GM12878 (cell line): ENCODE data around the gene ZC3H6. TPM values are rescaled to one million over a fixed set of nuclear protein-coding genes. Genes with fewer than 3 reads are reported as not detected.
A peak's percentile ranks its signal among the peaks of the same experiment; 100 is the strongest.

Source experiments
- BHLHE40 ChIP-seq, 2 experiments: fragments of 450-650 bp in 1 of 2; IDR thresholded peaks; 2 replicates each; pipeline ENCODE4 v1.6.1; 2011 to 2017; ENCODE audit warnings: low read depth in 2 of 2, borderline replicate concordance in 1 of 2, improper control_type of control experiment in 1 of 2, low read length in 1 of 2, mild to moderate bottlenecking in 1 of 2
- CEBPB ChIP-seq, 2 experiments: fragments of 150-350 bp in 1 of 2; IDR thresholded peaks; 2 replicates each; pipeline ENCODE4 v1.6.1; 2012 to 2014; ENCODE audit warnings: low read depth in 2 of 2, low read length in 2 of 2, borderline replicate concordance in 1 of 2, inconsistent platforms in 1 of 2
- CHD2 ChIP-seq: IDR thresholded peaks from 2 replicates; pipeline ENCODE4 v1.6.1; 2011; ENCODE audit warnings: low read depth, low read length, improper control_type of control experiment, borderline replicate concordance
- CUX1 ChIP-seq: IDR thresholded peaks from 2 replicates; pipeline ENCODE4 v1.6.1; 2012; ENCODE audit warnings: improper control_type of control experiment, low read depth, low read length; ENCODE audit not compliant: insufficient replicate concordance
- EP300 ChIP-seq, 2 experiments: fragments of 150-350 bp in 1 of 2; IDR thresholded peaks; 2 replicates each; pipeline ENCODE4 v1.6.1; 2011 to 2012; ENCODE audit warnings: low read depth in 2 of 2, low read length in 2 of 2, borderline replicate concordance in 1 of 2, improper control_type of control experiment in 1 of 2, inconsistent platforms in 1 of 2; ENCODE audit not compliant: control insufficient read depth in 1 of 2
- JUND ChIP-seq: IDR thresholded peaks from 2 replicates; pipeline ENCODE4 v1.6.1; 2012; ENCODE audit warnings: low read depth, mild to moderate bottlenecking, low read length, improper control_type of control experiment, moderate library complexity
- POLR2AphosphoS5 ChIP-seq: IDR thresholded peaks from 2 replicates; pipeline ENCODE4 v1.6.1; 2011; ENCODE audit warnings: mild to moderate bottlenecking, low read length, inconsistent platforms
- POU2F2 ChIP-seq: IDR thresholded peaks from 3 replicates; pipeline ENCODE4 v1.6.1; 2011; ENCODE audit warnings: low read depth, mild to moderate bottlenecking, low read length, borderline replicate concordance
- PRDM15 ChIP-seq: fragments of 450-650 bp; formaldehyde crosslinking; IDR thresholded peaks from 2 replicates; pipeline ENCODE4 v1.4.0; 2020; ENCODE audit warnings: mild to moderate bottlenecking, moderate library complexity
- RFX5 ChIP-seq: IDR thresholded peaks from 2 replicates; pipeline ENCODE4 v1.6.1; 2011; ENCODE audit warnings: low read depth, low read length, improper control_type of control experiment
- SMAD1 ChIP-seq: fragments of 450-650 bp; IDR thresholded peaks from 2 replicates; pipeline ENCODE4 v1.6.1; 2018; ENCODE audit warnings: mild to moderate bottlenecking, low read depth; ENCODE audit not compliant: partially characterized antibody
- TBL1XR1 ChIP-seq: IDR thresholded peaks from 2 replicates; pipeline ENCODE4 v1.6.1; 2012; ENCODE audit warnings: low read depth, low read length, improper control_type of control experiment
- YBX1 ChIP-seq: fragments of 450-650 bp; IDR thresholded peaks from 2 replicates; pipeline ENCODE4 v1.6.1; 2016; ENCODE audit warnings: antibody characterized with exemption
- polyA plus RNA-seq, 11 experiments: library from polyadenylated mRNA; depleted of rRNA in 4 of 11; unstranded in 6 of 11; stranded (reverse) in 5 of 11; fragments of >200 nt; fragmentation: Nextera tagmentation in 4 of 11; fragmentation: Illumina TruSeq in 1 of 11; extraction: Ambion mirVana in 4 of 11; extraction: Trizol in 1 of 11; gene quantifications; 1 replicate in 1 of 11; 2 replicates in 10 of 11; pipeline versions ENCODE4 v1.2.1 to v1.2.3, GENCODE V29; 2011 to 2016; ENCODE audit warnings: inconsistent platforms in 2 of 11, missing spikeins in 2 of 11, low read depth in 1 of 11
- total RNA-seq, 4 experiments: library from RNA; depleted of rRNA in 3 of 4; stranded (reverse); fragments of >200 nt in 3 of 4; fragmentation: Illumina TruSeq in 1 of 4; extraction: Trizol in 1 of 4; gene quantifications; 2 replicates each; pipeline versions ENCODE4 v1.2.1 to v1.2.3, GENCODE V29; 2013 to 2021
- TF ChIP-seq, protein P1 (sequence below): fragments of 450-650 bp; IDR thresholded peaks from 2 replicates; pipeline ENCODE4 v1.6.1; 2017; ENCODE audit warnings: borderline replicate concordance
- TF ChIP-seq, protein P2 (sequence below): fragments of 450-650 bp; IDR thresholded peaks from 2 replicates; pipeline ENCODE4 v1.6.1; 2017; ENCODE audit warnings: mild to moderate bottlenecking

The ZC3H6 gene
- total and polyA plus RNA-seq, 10 of the 15 experiments (the other 5 are each of a cell fraction or from before 2014, with no cell fraction given) = 0.53 to 4.7 (median 1.9) TPM

DNA sequence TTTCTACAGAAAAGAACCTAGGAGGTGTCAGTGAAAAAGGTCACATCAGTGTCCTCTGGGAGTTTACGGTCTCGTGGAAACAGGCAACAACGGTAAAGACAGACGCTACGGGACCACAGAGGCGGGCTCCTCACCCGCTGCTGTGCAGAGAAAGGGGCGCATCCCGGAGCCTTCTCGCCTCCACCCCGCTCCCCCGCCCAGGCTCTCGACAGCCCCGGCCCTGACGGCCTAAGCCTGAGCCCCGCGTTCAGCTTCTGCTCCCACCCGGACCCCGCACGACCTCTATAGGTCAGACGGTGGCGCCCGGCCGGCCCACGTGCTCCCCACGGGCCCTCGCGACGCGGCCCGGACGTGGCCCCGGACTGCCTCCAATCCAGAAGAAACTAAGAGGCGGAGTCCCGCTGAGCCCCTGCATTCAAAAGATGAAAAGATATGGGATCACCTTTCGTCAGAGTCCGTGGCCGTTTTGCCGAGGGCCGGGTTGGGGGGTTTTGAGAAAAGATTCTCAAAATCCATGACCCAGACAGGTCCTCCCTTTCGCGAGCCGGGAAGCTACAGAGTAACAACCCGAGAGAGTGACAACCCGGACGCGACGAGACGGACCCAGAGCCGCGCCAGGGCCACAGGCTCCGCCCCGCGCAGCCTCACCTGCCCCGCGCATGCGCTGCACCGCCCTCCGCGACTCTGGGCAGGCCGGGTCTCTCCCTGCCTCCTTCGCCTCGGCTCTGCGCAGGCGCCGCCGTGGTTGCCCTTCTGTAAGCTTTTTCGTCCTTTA, 20.7 kb upstream of the ZC3H6 start, which contains the start of gene ZC3H8 (continued):
- TF ChIP-seq, protein P1, sequence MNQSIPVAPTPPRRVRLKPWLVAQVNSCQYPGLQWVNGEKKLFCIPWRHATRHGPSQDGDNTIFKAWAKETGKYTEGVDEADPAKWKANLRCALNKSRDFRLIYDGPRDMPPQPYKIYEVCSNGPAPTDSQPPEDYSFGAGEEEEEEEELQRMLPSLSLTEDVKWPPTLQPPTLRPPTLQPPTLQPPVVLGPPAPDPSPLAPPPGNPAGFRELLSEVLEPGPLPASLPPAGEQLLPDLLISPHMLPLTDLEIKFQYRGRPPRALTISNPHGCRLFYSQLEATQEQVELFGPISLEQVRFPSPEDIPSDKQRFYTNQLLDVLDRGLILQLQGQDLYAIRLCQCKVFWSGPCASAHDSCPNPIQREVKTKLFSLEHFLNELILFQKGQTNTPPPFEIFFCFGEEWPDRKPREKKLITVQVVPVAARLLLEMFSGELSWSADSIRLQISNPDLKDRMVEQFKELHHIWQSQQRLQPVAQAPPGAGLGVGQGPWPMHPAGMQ = no peak
- peak; percentile 50 to 83; a peak in 3 of 4 replicates for TF ChIP-seq BHLHE40 (IDR thresholded peaks at IDR 0.05; ENCODE audit: borderline replicate concordance in 1 of 2, low read depth in 2 of 2, low read length in 1 of 2)
- peak; percentile 16 for TF ChIP-seq CUX1
- TF ChIP-seq RFX5 = no peak
- TF ChIP-seq EP300 (IDR thresholded peaks at IDR 0.05; ENCODE audit: borderline replicate concordance in 1 of 2, control insufficient read depth in 1 of 2, low read depth in 2 of 2, low read length in 2 of 2) = no peak
- TF ChIP-seq, protein P2, sequence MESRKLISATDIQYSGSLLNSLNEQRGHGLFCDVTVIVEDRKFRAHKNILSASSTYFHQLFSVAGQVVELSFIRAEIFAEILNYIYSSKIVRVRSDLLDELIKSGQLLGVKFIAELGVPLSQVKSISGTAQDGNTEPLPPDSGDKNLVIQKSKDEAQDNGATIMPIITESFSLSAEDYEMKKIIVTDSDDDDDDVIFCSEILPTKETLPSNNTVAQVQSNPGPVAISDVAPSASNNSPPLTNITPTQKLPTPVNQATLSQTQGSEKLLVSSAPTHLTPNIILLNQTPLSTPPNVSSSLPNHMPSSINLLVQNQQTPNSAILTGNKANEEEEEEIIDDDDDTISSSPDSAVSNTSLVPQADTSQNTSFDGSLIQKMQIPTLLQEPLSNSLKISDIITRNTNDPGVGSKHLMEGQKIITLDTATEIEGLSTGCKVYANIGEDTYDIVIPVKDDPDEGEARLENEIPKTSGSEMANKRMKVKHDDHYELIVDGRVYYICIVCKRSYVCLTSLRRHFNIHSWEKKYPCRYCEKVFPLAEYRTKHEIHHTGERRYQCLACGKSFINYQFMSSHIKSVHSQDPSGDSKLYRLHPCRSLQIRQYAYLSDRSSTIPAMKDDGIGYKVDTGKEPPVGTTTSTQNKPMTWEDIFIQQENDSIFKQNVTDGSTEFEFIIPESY = no peak
- TF ChIP-seq POLR2AphosphoS5 = peak; percentile 93
- TF ChIP-seq JUND = no peak
- TF ChIP-seq POU2F2 = 0 out of 3 replicates have a peak, but pooled peaks have one; percentile 21
- no peak for TF ChIP-seq YBX1
- TF ChIP-seq PRDM15 (CRISPR knock-in tag) = no peak
- no peak for TF ChIP-seq TBL1XR1
- no peak for TF ChIP-seq CEBPB (IDR thresholded peaks at IDR 0.05; ENCODE audit: borderline replicate concordance in 1 of 2, low read depth in 2 of 2, low read length in 2 of 2)
- 0 out of 2 replicates have a peak, but pooled peaks have one; percentile 31 for TF ChIP-seq CHD2
- no peak for TF ChIP-seq SMAD1
